OCI-LY1 (cell line): Measurements from ENCODE around the gene MT3.

Experiments
- H2AFZ ChIP-seq: fragments of 200-600 bp; sonication (generic), shearing (Covaris generic); 2 replicates; pipeline ENCODE4 v1.6.0; 2014; ENCODE audit warnings: antibody characterized with exemption, mild to moderate bottlenecking, low read length
- H3F3A ChIP-seq: fragments of 200-600 bp; sonication (generic), shearing (Covaris generic); 2 replicates; pipeline ENCODE4 v1.6.0; 2014; ENCODE audit warnings: mild to moderate bottlenecking, antibody characterized with exemption, low read length, moderate library complexity; ENCODE audit not compliant: insufficient read depth
- H3K27ac ChIP-seq: fragments of 200-600 bp; sonication (generic); 2 replicates; pipeline ENCODE4 v1.5.1; 2014; ENCODE audit warnings: low read length, mixed run types, mild to moderate bottlenecking, low read depth; ENCODE audit not compliant: poor library complexity, severe bottlenecking
- H3K27me3 ChIP-seq: fragments of 200-600 bp; sonication (generic); 2 replicates; pipeline ENCODE4 v1.6.0; 2014; ENCODE audit warnings: antibody characterized with exemption, mild to moderate bottlenecking, low read length, moderate library complexity; ENCODE audit not compliant: insufficient read depth
- H3K36me3 ChIP-seq: fragments of 200-600 bp; sonication (generic); 2 replicates; pipeline ENCODE4 v1.6.1; 2014; ENCODE audit warnings: mild to moderate bottlenecking, antibody characterized with exemption, low read length, moderate library complexity, mixed read lengths; ENCODE audit not compliant: insufficient read depth
- H3K4me1 ChIP-seq: fragments of 200-600 bp; sonication (generic); 2 replicates; pipeline ENCODE4 v1.5.1; 2014; ENCODE audit warnings: mild to moderate bottlenecking, low read length, moderate library complexity; ENCODE audit not compliant: insufficient read depth, severe bottlenecking
- H3K4me2 ChIP-seq: fragments of 200-600 bp; sonication (generic), shearing (Covaris generic); 2 replicates; pipeline ENCODE4 v1.6.1; 2014; ENCODE audit warnings: low read length
- H3K4me3 ChIP-seq: fragments of 200-600 bp; sonication (generic); 2 replicates; pipeline ENCODE4 v1.5.1; 2014; ENCODE audit warnings: low read length, low read depth, mild to moderate bottlenecking, mixed read lengths; ENCODE audit not compliant: poor library complexity, severe bottlenecking
- H3K79me2 ChIP-seq: fragments of 200-600 bp; shearing (Covaris generic); 2 replicates; pipeline ENCODE4 v1.6.1; 2016; ENCODE audit warnings: mixed run types, low read length, mixed read lengths; ENCODE audit not compliant: insufficient read depth
- H3K9ac ChIP-seq: fragments of 200-600 bp; sonication (generic), shearing (Covaris generic); 2 replicates; pipeline ENCODE4 v1.6.1; 2014; ENCODE audit warnings: mild to moderate bottlenecking, low read length, mixed read lengths
- H3K9me2 ChIP-seq: fragments of 200-600 bp; sonication (generic), shearing (Covaris generic); 2 replicates; pipeline ENCODE4 v1.6.1; 2014; ENCODE audit warnings: low read depth, mild to moderate bottlenecking, low read length, mixed read lengths
- H3K9me3 ChIP-seq: fragments of 200-600 bp; shearing (Covaris generic); 2 replicates; pipeline ENCODE4 v1.6.1; 2014; ENCODE audit warnings: low read length, mixed read lengths
- H4K20me1 ChIP-seq: fragments of 200-600 bp; sonication (generic), shearing (Covaris generic); 2 replicates; pipeline ENCODE4 v1.6.0; 2016; ENCODE audit warnings: mild to moderate bottlenecking, low read length; ENCODE audit not compliant: insufficient read depth
- EZH2 ChIP-seq: fragments of 200-600 bp; sonication (generic), shearing (Covaris generic); IDR thresholded peaks from 2 replicates; pipeline ENCODE4 v1.8.0; 2017; ENCODE audit warnings: borderline replicate concordance, mixed run types, mild to moderate bottlenecking, antibody characterized with exemption, low read length, moderate library complexity, mixed read lengths
- TF ChIP-seq, protein P1 (sequence below): fragments of 200-600 bp; sonication (generic), shearing (Covaris generic); IDR thresholded peaks from 2 replicates; pipeline ENCODE4 v1.5.1; 2017; ENCODE audit warnings: mild to moderate bottlenecking, antibody characterized with exemption, low read length, moderate library complexity, mixed read lengths

Gene MT3

DNA sequence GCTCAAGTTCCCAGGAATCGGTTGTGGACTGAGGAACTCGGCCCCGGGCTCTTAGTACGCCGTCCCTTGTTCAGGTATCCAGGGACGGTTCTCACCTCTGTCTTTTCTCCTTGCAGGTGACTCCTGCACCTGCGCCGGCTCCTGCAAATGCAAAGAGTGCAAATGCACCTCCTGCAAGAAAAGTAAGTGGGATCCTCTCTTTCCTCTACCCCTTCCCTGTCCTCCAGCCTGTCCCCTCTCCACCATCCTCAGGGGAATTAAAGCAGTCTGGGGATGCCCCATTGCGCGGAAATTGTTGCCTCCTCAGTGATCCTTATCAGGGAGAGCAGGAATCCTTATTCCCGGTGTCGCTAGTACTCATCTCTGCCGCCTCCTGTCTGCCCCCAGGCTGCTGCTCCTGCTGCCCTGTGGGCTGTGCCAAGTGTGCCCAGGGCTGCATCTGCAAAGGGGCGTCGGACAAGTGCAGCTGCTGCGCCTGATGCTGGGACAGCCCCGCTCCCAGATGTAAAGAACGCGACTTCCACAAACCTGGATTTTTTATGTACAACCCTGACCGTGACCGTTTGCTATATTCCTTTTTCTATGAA is 19.6 kb downstream of the MT3 start:
- Histone ChIP-seq H3K27me3 (no peaks in the 10 kb centered on the region), H3K4me1 (peaks cover 28% of the 10 kb centered on the region), H4K20me1 (no peaks in the 10 kb centered on the region), H3K9me3 (no peaks in the 10 kb centered on the region), H3K36me3 (no peaks in the 10 kb centered on the region), H3K9me2 (no peaks in the 10 kb centered on the region), H3K4me2 (peak overlapping the region; percentile 98), H3K27ac (no peak overlapping the region), H3K79me2 (no peaks in the 10 kb centered on the region), H3K4me3 (peak overlapping the region; percentile 68), H3F3A (no peaks in the 10 kb centered on the region), H3K9ac (peak overlapping the region; percentile 65), H2AFZ (no peak overlapping the region)
- no peak for TF ChIP-seq EZH2
- TF ChIP-seq, protein P1, sequence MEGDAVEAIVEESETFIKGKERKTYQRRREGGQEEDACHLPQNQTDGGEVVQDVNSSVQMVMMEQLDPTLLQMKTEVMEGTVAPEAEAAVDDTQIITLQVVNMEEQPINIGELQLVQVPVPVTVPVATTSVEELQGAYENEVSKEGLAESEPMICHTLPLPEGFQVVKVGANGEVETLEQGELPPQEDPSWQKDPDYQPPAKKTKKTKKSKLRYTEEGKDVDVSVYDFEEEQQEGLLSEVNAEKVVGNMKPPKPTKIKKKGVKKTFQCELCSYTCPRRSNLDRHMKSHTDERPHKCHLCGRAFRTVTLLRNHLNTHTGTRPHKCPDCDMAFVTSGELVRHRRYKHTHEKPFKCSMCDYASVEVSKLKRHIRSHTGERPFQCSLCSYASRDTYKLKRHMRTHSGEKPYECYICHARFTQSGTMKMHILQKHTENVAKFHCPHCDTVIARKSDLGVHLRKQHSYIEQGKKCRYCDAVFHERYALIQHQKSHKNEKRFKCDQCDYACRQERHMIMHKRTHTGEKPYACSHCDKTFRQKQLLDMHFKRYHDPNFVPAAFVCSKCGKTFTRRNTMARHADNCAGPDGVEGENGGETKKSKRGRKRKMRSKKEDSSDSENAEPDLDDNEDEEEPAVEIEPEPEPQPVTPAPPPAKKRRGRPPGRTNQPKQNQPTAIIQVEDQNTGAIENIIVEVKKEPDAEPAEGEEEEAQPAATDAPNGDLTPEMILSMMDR: no peak

DNA sequence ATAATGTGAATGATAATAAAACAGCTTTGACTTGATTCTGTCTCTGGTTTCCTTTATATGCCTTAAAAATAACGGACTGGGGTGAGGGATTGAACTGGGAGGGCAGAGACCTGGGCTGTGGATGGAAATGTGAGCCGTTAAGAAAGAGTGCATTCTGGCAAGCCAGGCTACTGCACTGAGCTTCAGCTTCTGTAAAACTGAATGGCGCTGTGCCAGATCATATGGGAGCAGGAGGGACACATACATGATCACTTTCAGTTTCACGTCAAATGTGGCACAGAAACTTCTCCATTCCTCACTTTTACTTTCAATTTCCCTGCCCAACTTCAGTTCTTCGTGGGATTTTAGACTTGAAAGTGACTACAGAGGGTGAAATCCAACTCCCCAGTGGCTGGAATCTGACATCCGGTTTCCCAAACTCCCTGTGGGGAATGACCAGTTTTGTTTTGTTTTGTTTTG is 20.2 kb downstream of the MT3 start:
- H3K4me2 ChIP-seq: peak overlapping the region; percentile 98
- TF ChIP-seq, protein P1: no peak
- no peak for TF ChIP-seq EZH2
- H2AFZ ChIP-seq: no peak overlapping the region
- H3K27me3 ChIP-seq: no peaks in the 10 kb centered on the region
- H3K9me2 ChIP-seq: no peaks in the 10 kb centered on the region
- H3K79me2 ChIP-seq: no peaks in the 10 kb centered on the region
- H3K27ac ChIP-seq: no peak overlapping the region
- H3K9me3 ChIP-seq: no peaks in the 10 kb centered on the region
- no peaks in the 10 kb centered on the region for H3F3A ChIP-seq
- peak overlapping the region; percentile 68 for H3K4me3 ChIP-seq
- H3K4me1 ChIP-seq: peaks cover 28% of the 10 kb centered on the region
- H3K36me3 ChIP-seq: no peaks in the 10 kb centered on the region
- H3K9ac ChIP-seq: peak overlapping the region; percentile 65; the same call in 1 of the 2 replicates
- no peaks in the 10 kb centered on the region for H4K20me1 ChIP-seq

DNA sequence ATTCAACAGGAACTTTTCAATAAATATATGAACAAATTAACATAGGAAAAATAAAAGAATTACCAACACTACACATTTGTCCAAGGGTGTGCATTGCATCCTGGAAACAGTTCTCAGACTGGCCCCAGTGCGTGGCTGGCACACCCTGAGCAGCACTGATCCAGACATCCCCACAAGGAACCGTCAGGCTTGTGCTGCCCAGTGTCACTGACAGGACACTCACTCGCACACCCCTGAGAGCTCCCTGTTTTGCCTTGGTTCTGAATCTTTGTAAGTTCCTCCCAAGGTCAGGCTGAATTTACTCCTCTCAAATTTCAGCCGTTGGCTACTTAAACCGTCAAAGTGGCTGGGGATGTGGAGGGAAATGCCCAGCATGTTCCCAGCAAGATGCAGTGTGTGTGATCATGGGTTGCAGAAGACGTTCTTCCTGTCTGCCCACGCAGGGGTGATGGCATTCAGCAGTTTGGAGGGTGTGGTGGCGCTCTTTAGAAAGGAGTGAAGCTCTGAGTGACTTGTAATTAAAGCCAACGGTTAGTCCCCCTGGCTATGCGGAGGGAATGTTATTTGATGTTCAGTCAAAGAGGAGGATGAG is 20.8 kb downstream of the MT3 start:
- Histone ChIP-seq H2AFZ (no peak overlapping the region), H3K9me2 (no peaks in the 10 kb centered on the region), H3K4me2 (peak overlapping the region; percentile 98), H3K9me3 (no peaks in the 10 kb centered on the region), H3K79me2 (no peaks in the 10 kb centered on the region), H3K4me3 (no peak overlapping the region), H3K4me1 (peaks cover 28% of the 10 kb centered on the region), H3K27ac (no peak overlapping the region), H3K27me3 (no peaks in the 10 kb centered on the region), H3F3A (no peaks in the 10 kb centered on the region), H4K20me1 (no peaks in the 10 kb centered on the region), H3K9ac (no peak overlapping the region; the same call in 1 of the 2 replicates), H3K36me3 (no peaks in the 10 kb centered on the region)
- no peak for TF ChIP-seq EZH2
- TF ChIP-seq, protein P1: peak; percentile 8; the same call in 1 of the 2 replicates
